Right lobe of liver (tissue), 6 donors: ENCODE data around the gene BOC. TPM values are rescaled to one million over a fixed set of nuclear protein-coding genes. Genes with fewer than 3 reads are reported as not detected.

Experiments
- ATAC-seq, 4 donors: fragments of 200-7000 bp; cut with Tn5 transposase; one replicate each; pipeline ENCODE4 v1.9.1; 2020; ENCODE audit warnings: mild to moderate bottlenecking in 4 of 4, moderate library complexity in 4 of 4
- DNase-seq, 3 donors: peaks; one replicate each; pipeline ENCODE4 v3.0.0-alpha.2; 2020
- H3K27ac ChIP-seq, 3 donors: fragments of 200-600 bp; one replicate each; pipeline ENCODE4 v1.8.0; 2022
- H3K27me3 ChIP-seq, 2 donors: fragments of 200-600 bp; one replicate each; pipeline ENCODE4 v1.8.0; 2022
- H3K36me3 ChIP-seq, 4 donors: fragments of 200-600 bp; sonication (generic) in 1 of 4; one replicate each; pipeline versions ENCODE4 v1.5.1 to v1.8.0; 2017 to 2022; ENCODE audit warnings: control low read depth in 1 of 4
- H3K4me1 ChIP-seq, 4 donors: fragments of 200-600 bp; sonication (generic) in 1 of 4; one replicate each; pipeline versions ENCODE4 v1.5.1 to v1.8.0; 2017 to 2022; ENCODE audit warnings: control low read depth in 1 of 4
- H3K4me3 ChIP-seq, 3 donors: fragments of 200-600 bp; one replicate each; pipeline ENCODE4 v1.8.0; 2022
- H3K9me3 ChIP-seq, 4 donors: fragments of 200-600 bp; sonication (generic) in 1 of 4; one replicate each; pipeline versions ENCODE4 v1.5.1 to v1.8.0; 2017 to 2022; ENCODE audit warnings: control low read depth in 1 of 4
- POLR2A ChIP-seq: fragments of 450-650 bp; IDR thresholded peaks from one replicate; pipeline ENCODE4 v1.6.1; 2017; ENCODE audit warnings: antibody characterized with exemption, mild to moderate bottlenecking
- WGBS: methylation state at CpG from one replicate; pipeline ENCODE4 v1.1.6; 2018; ENCODE audit warnings: low coverage, low lambda C conversion rate; ENCODE audit not compliant: insufficient coverage; ENCODE audit errors: missing lambda C conversion rate; 5-methylcytosine and 5-hydroxymethylcytosine counted together
- intact Hi-C, 2 donors: fragments of 100-400 bp; cut with DNase I; formaldehyde crosslinking; loops; one replicate each; pipeline versions ENCODE4 v1.11.2 to v1.14.1; 2022
- total RNA-seq, 6 experiments: library from RNA; depleted of rRNA in 2 of 6; stranded (reverse); fragments of >200 nt in 2 of 6; fragmentation: NEBNext Ultra II Directional in 3 of 6; extraction: Animal tissue kit (Norgen Biotek cat#: 25700) in 3 of 6; gene quantifications; one replicate each; pipeline versions ENCODE4 v1.1.0 to v1.2.4, GENCODE V29; 2016 to 2023
- TF ChIP-seq, protein P1 (sequence below), 4 donors: fragments of 200-600 bp in 3 of 4; fragments of 450-650 bp in 1 of 4; IDR thresholded peaks; one replicate each; pipeline versions ENCODE4 v1.5.1 to v1.8.0; 2016 to 2022; ENCODE audit warnings: antibody characterized with exemption in 4 of 4, mild to moderate bottlenecking in 2 of 4
- donor health status: DM: no; HTN: yes; CAD: no.
- donor health status: DM: no; HTN: no; CAD: no.
- donor health status: DM: no; HTN: no; CAD: no.
- donor health status: DM: no; HTN: yes; CAD: no.
- donor health status: DM: no; HTN: yes; CAD: no.

BOC gene
- total RNA-seq, 6 experiments from 2014 or later = 0.22 to 0.86 (median 0.49) TPM

DNA sequence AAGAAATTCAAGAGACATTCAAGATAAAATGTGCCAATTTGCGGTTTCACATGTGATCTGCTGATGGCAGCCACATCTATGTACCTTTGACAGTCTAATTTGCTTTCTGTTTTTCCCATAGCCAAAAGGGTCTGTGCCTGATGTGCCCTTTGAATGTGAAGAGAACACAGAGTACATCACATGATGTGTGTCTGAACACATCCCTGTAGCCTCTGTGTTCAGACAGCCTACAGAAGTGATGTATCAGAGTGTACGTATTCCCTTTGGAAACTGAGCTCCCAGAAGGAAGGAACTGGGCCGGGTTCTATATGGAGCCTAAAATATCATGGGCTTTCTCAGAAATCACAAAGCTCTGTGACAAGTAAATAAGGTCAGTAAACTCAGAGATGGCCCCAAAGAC is 52.4 kb downstream of the BOC start:
- 68% methylated on average over 3 of the region's 3 CpGs for WGBS
- Histone ChIP-seq H3K36me3 (no peaks in the 10 kb centered on the region), H3K4me1 (no peaks in the 10 kb centered on the region), H3K27ac (no peak overlapping the region), H3K9me3 (no peaks in the 10 kb centered on the region), H3K4me3 (no peak overlapping the region), H3K27me3 (no peaks in the 10 kb centered on the region)
- TF ChIP-seq, protein P1, sequence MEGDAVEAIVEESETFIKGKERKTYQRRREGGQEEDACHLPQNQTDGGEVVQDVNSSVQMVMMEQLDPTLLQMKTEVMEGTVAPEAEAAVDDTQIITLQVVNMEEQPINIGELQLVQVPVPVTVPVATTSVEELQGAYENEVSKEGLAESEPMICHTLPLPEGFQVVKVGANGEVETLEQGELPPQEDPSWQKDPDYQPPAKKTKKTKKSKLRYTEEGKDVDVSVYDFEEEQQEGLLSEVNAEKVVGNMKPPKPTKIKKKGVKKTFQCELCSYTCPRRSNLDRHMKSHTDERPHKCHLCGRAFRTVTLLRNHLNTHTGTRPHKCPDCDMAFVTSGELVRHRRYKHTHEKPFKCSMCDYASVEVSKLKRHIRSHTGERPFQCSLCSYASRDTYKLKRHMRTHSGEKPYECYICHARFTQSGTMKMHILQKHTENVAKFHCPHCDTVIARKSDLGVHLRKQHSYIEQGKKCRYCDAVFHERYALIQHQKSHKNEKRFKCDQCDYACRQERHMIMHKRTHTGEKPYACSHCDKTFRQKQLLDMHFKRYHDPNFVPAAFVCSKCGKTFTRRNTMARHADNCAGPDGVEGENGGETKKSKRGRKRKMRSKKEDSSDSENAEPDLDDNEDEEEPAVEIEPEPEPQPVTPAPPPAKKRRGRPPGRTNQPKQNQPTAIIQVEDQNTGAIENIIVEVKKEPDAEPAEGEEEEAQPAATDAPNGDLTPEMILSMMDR (IDR thresholded peaks at IDR 0.05) = no peak
- no peak for TF ChIP-seq POLR2A
- ATAC-seq (no peak), DNase-seq (no peak)
- intact Hi-C loops = no loop called here

DNA sequence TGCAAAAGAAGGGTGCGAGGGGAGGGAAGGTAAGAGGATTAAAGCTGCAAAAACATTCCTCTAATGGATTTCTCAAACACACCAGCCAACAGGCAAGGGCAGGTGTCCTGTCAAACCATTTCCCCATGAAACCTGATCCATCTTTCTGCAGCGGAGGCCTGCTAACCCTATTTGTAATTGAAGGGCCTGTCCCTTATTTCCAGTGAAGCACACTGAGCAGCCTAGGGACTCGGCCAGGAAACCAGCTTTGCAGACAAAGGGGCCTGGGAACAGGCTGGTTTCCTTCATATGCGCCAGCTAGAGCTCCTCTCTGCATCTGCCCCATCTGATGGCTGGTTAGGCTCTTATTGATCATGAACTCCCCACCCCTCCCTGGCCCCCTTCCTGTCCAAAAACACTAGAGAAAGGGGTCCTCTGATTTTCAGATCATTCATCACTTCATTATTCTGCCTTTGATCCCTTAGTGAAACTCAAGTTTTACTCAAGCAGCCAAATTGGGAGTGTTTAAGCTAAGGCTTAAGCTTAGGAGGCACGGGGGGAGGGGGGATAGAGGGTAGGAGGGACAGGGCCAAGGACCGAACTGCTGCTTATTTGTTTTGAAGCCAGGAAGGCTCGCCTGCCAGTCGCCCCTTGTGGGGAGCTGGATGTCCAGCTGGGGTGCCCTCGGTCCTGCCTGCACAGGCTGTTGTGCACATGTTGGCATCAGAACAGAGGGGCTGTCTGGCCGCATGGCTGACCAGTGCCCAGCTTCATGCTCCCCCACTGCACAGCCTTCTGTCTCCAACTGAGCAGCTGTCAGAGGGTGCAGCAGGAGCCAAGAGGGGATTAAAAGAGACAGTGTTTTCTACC is 53.1 kb downstream of the BOC start:
- ATAC-seq = peak in 1 of 4 donors; percentile 21
- no peak for DNase-seq
- TF ChIP-seq, protein P1 (IDR thresholded peaks at IDR 0.05) = no peak
- Histone ChIP-seq H3K4me1 (no peaks in the 10 kb centered on the region), H3K9me3 (no peaks in the 10 kb centered on the region), H3K27ac (no peak overlapping the region), H3K4me3 (no peak overlapping the region), H3K36me3 (no peaks in the 10 kb centered on the region), H3K27me3 (no peaks in the 10 kb centered on the region)
- WGBS = 67% methylated on average over 6 of the region's 10 CpGs
- intact Hi-C loops = no loop called here

DNA sequence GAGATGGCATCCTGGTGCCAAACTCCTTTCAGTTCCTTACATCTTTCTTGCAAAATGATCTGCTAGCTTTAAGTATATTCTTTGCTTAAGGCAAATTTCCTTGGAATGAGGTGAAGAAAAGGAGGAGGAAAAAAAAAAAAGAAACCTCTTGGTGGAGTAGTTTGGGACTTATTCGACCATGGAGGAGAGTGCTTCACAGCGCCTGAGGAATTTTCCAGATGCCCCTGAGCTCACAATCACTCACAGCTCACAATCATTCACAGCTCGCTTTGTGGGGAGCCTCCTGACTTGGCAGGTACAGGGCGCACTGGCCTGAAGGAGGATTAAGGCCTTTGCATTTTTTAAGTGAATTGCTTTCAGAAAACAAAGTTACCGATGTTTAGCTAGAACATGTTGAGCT is 53.9 kb downstream of the BOC start:
- Histone ChIP-seq H3K27ac (no peak overlapping the region), H3K4me3 (no peak overlapping the region), H3K27me3 (no peaks in the 10 kb centered on the region), H3K9me3 (no peaks in the 10 kb centered on the region), H3K4me1 (no peaks in the 10 kb centered on the region), H3K36me3 (no peaks in the 10 kb centered on the region)
- 68% methylated on average over 3 of the region's 5 CpGs for WGBS
- ATAC-seq (no peak), DNase-seq (no peak)
- intact Hi-C loops = no loop called here
- TF ChIP-seq, protein P1 (IDR thresholded peaks at IDR 0.05) = no peak
- TF ChIP-seq POLR2A = no peak

DNA sequence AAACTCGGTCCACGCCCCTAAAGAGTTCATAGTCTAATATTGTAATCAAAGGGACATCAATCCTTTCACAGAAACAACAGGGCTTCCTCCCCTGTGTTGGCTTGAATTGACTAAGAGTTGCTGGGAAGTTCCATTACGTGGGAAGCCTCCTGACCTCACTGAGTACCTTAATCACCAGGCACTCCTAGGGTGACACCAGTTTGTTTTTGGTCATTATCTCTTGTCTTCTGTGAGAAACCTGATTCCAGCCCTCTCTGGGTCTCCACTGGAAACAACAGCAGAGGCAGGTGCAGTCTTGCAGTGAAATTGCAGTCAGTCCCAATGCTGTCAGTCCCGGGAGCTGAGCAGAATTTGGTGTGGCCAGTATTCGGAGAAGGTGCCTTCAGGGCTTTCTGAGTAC is 55.4 kb downstream of the BOC start:
- DNase-seq = no peak
- 70% methylated on average over 5 of the region's 5 CpGs for WGBS
- Histone ChIP-seq H3K9me3 (no peaks in the 10 kb centered on the region), H3K4me1 (no peaks in the 10 kb centered on the region), H3K4me3 (no peak overlapping the region), H3K27me3 (no peaks in the 10 kb centered on the region), H3K27ac (no peak overlapping the region), H3K36me3 (no peaks in the 10 kb centered on the region)
- TF ChIP-seq POLR2A = no peak
- TF ChIP-seq, protein P1 (IDR thresholded peaks at IDR 0.05) = no peak
- intact Hi-C loops = no loop called here
- no peak for ATAC-seq
